Transverse colon (tissue), 4 donors: ENCODE data around the gene TMC7.

ENCODE experiments used
- CTCF ChIP-seq, 5 experiments: fragments of 200-600 bp in 3 of 5; fragments of 450-650 bp in 2 of 5; sonication (generic) in 3 of 5; IDR thresholded peaks; 1 replicate in 2 of 5; 2 replicates in 3 of 5; pipeline ENCODE4 v1.5.1; 2016 to 2017; ENCODE audit warnings: antibody characterized with exemption in 5 of 5, inconsistent platforms in 3 of 5, mild to moderate bottlenecking in 2 of 5, moderate library complexity in 1 of 5
- EP300 ChIP-seq: sonication (generic); formaldehyde crosslinking; IDR thresholded peaks from one replicate; pipeline ENCODE4 v1.6.1; 2017; ENCODE audit warnings: antibody characterized with exemption, low read depth
- POLR2A ChIP-seq: fragments of 450-650 bp; IDR thresholded peaks from one replicate; pipeline ENCODE4 v1.6.1; 2016; ENCODE audit warnings: antibody characterized with exemption, mild to moderate bottlenecking, moderate library complexity
- POLR2AphosphoS5 ChIP-seq, 3 donors: sonication (generic); formaldehyde crosslinking; IDR thresholded peaks; one replicate each; pipeline ENCODE4 v1.6.1; 2016; ENCODE audit warnings: antibody characterized with exemption in 3 of 3

GRCh38 chr16:19046062-19046461 lies 62.3 kb downstream of the TMC7 start:
- TF ChIP-seq CTCF (IDR thresholded peaks at IDR 0.05) (no peak), POLR2A (no peak), POLR2AphosphoS5 (IDR thresholded peaks at IDR 0.05) (no peak), EP300 (no peak)
